Memory B cell (primary cell): ENCODE measurements around the gene MREG.

ENCODE experiments used
- ATAC-seq: fragments of 150-1000 bp; cut with Tn5 transposase; 2 replicates; pipeline ENCODE4 v1.10.0; 2021; ENCODE audit warnings: low read depth, mild to moderate bottlenecking, moderate library complexity
- DNase-seq, 2 donors: peaks; one replicate each; pipeline ENCODE4 v3.0.0; 2022; ENCODE audit warnings: low spot score in 2 of 2
- H3K27ac Mint-ChIP-seq: one replicate; pipeline ENCODE4 v1.8.0; 2022; ENCODE audit warnings: mild to moderate bottlenecking, moderate library complexity, mixed read lengths
- H3K27me3 Mint-ChIP-seq: one replicate; pipeline ENCODE4 v1.8.0; 2022; ENCODE audit warnings: mixed read lengths
- H3K36me3 Mint-ChIP-seq: one replicate; pipeline ENCODE4 v1.8.0; 2022; ENCODE audit warnings: mild to moderate bottlenecking, mixed read lengths
- H3K4me1 Mint-ChIP-seq: one replicate; pipeline ENCODE4 v1.8.0; 2022; ENCODE audit warnings: mixed read lengths
- H3K4me3 Mint-ChIP-seq: one replicate; pipeline ENCODE4 v1.8.0; 2022; ENCODE audit warnings: mild to moderate bottlenecking, moderate library complexity, mixed read lengths
- H3K9me3 Mint-ChIP-seq: one replicate; pipeline ENCODE4 v1.8.0; 2022; ENCODE audit warnings: mixed read lengths

Gene MREG, protein sequence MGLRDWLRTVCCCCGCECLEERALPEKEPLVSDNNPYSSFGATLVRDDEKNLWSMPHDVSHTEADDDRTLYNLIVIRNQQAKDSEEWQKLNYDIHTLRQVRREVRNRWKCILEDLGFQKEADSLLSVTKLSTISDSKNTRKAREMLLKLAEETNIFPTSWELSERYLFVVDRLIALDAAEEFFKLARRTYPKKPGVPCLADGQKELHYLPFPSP

DNA sequence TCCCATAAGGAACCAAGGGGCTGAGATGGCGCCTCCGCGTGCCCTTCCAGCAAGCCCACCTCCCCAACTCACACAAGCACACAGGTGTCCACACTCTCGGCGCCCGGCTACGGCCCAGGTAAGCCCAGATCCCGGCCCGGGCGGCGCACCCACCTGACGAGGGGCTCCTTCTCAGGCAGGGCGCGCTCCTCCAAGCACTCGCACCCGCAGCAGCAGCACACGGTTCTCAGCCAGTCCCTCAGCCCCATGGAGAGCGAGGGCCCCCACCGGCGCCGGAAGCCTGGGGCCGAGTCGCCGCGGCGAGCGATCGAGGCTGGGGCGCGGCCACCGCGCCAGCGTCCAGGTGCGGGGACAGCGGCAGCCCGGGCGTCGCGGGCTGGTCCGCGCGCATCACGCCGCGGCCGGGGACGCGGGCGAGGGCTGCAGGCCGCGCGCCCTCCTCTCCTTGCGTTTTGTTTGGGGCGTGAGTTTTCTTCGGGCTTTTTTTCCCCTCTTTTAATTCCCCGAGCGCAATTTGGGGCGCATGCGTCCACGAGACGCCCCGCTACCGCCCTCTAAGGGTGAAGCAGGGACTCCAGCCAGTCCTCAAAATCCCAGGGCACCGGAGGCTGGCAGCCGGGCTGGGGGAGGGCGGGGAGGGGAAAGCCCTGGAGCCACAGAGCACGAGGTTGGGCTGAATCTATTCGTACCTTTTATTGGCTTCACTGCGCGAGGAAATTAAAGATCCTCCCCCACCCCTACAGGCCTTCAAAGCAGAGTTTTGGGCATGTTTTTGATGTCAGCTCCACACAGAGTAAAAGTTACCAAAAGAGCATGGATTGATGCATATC lies at the start of gene MREG:
MREG (minus strand) TSS at position 472 of the 830 bp plus-strand sequence; CDS start at position 248, 224 bp downstream.
- Mint-ChIP-seq H3K27ac (peak within 1 kb of the TSS; percentile 4), H3K4me1 (peaks cover 43% of the 10 kb centered on the region), H3K9me3 (no peaks in the 10 kb centered on the region), H3K4me3 (peak within 1 kb of the TSS; percentile 93), H3K36me3 (peaks cover 4% of the 10 kb centered on the region), H3K27me3 (no peaks in the 10 kb centered on the region)
- ATAC-seq (peak; percentile 63), DNase-seq (peak; percentile 84 to 87)

GRCh38 chr2:216059233-216059834 lies 46.0 kb upstream of the MREG start:
- Mint-ChIP-seq H3K4me3 (peak overlapping the region; percentile 21), H3K9me3 (no peaks in the 10 kb centered on the region), H3K27ac (peak overlapping the region; percentile 17), H3K36me3 (peaks cover 9% of the 10 kb centered on the region), H3K27me3 (no peaks in the 10 kb centered on the region), H3K4me1 (peaks cover 13% of the 10 kb centered on the region)
- DNase-seq (no peak), ATAC-seq (no peak)

GRCh38 chr2:216057688-216058193 lies 44.4 kb upstream of the MREG start:
- Mint-ChIP-seq H3K4me3 (peak overlapping the region; percentile 83), H3K9me3 (no peaks in the 10 kb centered on the region), H3K27me3 (no peaks in the 10 kb centered on the region), H3K4me1 (peaks cover 13% of the 10 kb centered on the region), H3K27ac (peak overlapping the region; percentile 96), H3K36me3 (peaks cover 9% of the 10 kb centered on the region)
- ATAC-seq (peak; percentile 95), DNase-seq (peak; percentile 38 to 44)

GRCh38 chr2:216056739-216057138 lies 43.4 kb upstream of the MREG start:
- Mint-ChIP-seq H3K36me3 (peaks cover 11% of the 10 kb centered on the region), H3K4me3 (no peak overlapping the region), H3K4me1 (peaks cover 13% of the 10 kb centered on the region), H3K27ac (peak overlapping the region; percentile 24), H3K9me3 (no peaks in the 10 kb centered on the region), H3K27me3 (no peaks in the 10 kb centered on the region)
- DNase-seq: no peak
- ATAC-seq: no peak

DNA sequence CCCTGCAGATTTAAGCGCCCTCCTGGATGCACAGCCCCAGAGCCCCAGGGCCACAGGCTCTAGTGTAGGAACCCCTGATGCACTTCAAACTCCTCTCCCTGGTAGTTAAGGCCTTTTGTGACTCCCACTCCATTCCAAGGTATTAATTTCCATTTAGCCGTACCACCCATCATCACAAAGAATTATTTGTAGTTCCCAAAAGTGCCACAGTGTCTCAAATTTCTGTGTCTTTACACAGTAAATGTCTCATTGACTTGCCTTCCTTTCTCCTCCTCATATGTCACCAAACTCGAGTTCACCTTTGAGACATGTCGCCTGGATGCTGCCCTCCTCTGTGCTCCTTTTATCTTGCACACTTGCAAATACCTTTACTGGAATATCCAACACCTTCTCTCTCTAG lies 42.3 kb upstream of the MREG start:
- Mint-ChIP-seq H3K4me3 (no peak overlapping the region), H3K4me1 (peaks cover 13% of the 10 kb centered on the region), H3K27me3 (no peaks in the 10 kb centered on the region), H3K36me3 (peaks cover 10% of the 10 kb centered on the region), H3K9me3 (no peaks in the 10 kb centered on the region), H3K27ac (no peak overlapping the region)
- no peak for ATAC-seq
- DNase-seq: no peak

- Mint-ChIP-seq H3K27ac (no peak overlapping the region), H3K27me3 (no peaks in the 10 kb centered on the region), H3K4me3 (no peak overlapping the region), H3K36me3 (peaks cover 14% of the 10 kb centered on the region), H3K9me3 (no peaks in the 10 kb centered on the region), H3K4me1 (peaks cover 4% of the 10 kb centered on the region)
- DNase-seq (no peak), ATAC-seq (no peak)
Measured at GRCh38 chr2:216052420-216052819, 39.1 kb upstream of the MREG start.

GRCh38 chr2:216051350-216051749 lies 38.0 kb upstream of the MREG start:
- DNase-seq (no peak), ATAC-seq (no peak)
- H3K36me3 Mint-ChIP-seq: peaks cover 14% of the 10 kb centered on the region
- peaks cover 3% of the 10 kb centered on the region for H3K4me1 Mint-ChIP-seq
- no peak overlapping the region for H3K27ac Mint-ChIP-seq
- H3K9me3 Mint-ChIP-seq: no peaks in the 10 kb centered on the region
- no peaks in the 10 kb centered on the region for H3K27me3 Mint-ChIP-seq
- no peak overlapping the region for H3K4me3 Mint-ChIP-seq

- peaks cover 7% of the 10 kb centered on the region for H3K36me3 Mint-ChIP-seq
- H3K27ac Mint-ChIP-seq: no peak overlapping the region
- DNase-seq (no peak), ATAC-seq (no peak)
- no peaks in the 10 kb centered on the region for H3K4me1 Mint-ChIP-seq
- no peak overlapping the region for H3K4me3 Mint-ChIP-seq
- no peaks in the 10 kb centered on the region for H3K9me3 Mint-ChIP-seq
- no peaks in the 10 kb centered on the region for H3K27me3 Mint-ChIP-seq
Measured at GRCh38 chr2:216049452-216049851, 36.1 kb upstream of the MREG start.

DNA sequence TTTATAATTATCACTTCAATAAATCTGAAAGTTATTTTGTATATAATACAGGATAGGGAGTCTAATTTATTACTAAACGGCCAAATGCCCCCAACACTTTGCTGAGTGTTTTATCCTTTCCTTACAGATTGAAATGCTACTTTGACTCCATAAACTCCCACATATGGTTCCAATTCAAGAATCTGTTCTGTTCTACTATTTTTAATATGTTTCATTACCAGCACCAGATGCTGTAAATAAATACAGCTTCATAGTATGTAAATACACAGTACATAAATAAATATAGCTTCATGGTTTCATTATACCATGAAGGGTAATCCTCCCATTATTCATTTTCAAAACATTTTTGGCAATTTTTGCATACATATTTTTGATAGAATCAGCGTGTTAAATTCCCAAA lies 34.0 kb upstream of the MREG start:
- peaks cover 12% of the 10 kb centered on the region for H3K36me3 Mint-ChIP-seq
- H3K4me1 Mint-ChIP-seq: no peaks in the 10 kb centered on the region
- no peaks in the 10 kb centered on the region for H3K27me3 Mint-ChIP-seq
- H3K9me3 Mint-ChIP-seq: no peaks in the 10 kb centered on the region
- ATAC-seq: no peak
- DNase-seq: no peak
- no peak overlapping the region for H3K4me3 Mint-ChIP-seq
- H3K27ac Mint-ChIP-seq: no peak overlapping the region

DNA sequence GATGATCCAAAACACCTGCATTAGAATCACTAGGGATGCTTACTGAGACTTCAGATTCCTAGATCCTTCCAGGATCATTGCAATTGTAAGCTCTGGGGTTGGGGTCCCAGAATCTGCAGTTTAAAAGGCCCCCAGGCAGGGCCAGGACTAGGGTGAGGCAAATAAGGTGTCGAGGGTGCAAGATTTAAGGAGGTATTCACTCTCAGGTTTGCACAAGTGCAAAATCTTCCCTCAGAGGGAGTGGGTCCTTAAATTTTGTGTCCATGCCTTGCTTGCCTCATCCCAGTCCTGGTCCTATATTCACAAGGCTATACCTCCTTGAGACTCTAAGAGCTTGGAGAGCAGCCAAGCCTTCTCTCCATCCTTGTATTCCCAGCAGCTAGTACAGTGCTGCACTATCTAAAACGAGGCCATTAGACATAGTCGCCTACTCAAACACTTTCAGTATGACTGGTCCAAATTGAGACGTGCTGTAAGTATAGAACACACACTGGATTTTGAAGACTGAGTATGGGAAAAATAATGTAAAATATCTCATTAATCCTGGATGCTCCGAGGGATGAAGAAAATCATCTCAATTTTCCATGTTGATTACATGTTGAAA lies 31.6 kb upstream of the MREG start:
- Mint-ChIP-seq H3K27me3 (no peaks in the 10 kb centered on the region), H3K9me3 (no peaks in the 10 kb centered on the region), H3K27ac (no peak overlapping the region), H3K4me3 (no peak overlapping the region), H3K36me3 (peaks cover 14% of the 10 kb centered on the region), H3K4me1 (no peaks in the 10 kb centered on the region)
- no peak for DNase-seq
- no peak for ATAC-seq

GRCh38 chr2:216043949-216044348 lies 30.6 kb upstream of the MREG start:
- Mint-ChIP-seq H3K27me3 (no peaks in the 10 kb centered on the region), H3K4me3 (no peak overlapping the region), H3K36me3 (peaks cover 17% of the 10 kb centered on the region), H3K9me3 (no peaks in the 10 kb centered on the region), H3K27ac (no peak overlapping the region), H3K4me1 (no peaks in the 10 kb centered on the region)
- DNase-seq: no peak
- ATAC-seq: no peak

- Mint-ChIP-seq H3K9me3 (no peaks in the 10 kb centered on the region), H3K36me3 (peaks cover 16% of the 10 kb centered on the region)
- ATAC-seq: no peak
Measured at GRCh38 chr2:216041438-216041837, 28.1 kb upstream of the MREG start.

DNA sequence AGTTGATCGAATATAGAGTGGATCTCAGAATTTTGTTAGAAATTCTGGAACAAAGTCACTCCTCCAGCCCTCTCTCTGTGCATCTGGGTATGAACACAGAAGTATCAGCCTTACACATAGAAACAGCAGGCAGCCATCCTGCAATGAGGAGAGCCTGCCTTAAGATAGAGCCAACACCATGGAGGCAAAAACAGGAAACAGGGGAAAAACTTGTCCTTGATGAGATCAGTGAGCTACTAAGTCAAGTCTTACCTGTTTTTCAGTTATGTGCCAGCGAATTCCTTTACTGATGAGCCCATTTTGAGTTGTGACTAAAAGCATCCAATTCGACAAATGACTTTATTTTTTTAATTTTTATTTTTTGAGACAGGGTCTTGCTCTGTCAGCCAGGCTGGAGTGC lies 26.6 kb upstream of the MREG start:
- Mint-ChIP-seq H3K9me3 (no peaks in the 10 kb centered on the region), H3K4me1 (no peaks in the 10 kb centered on the region), H3K27ac (peak overlapping the region; percentile 17), H3K36me3 (peaks cover 16% of the 10 kb centered on the region), H3K27me3 (no peaks in the 10 kb centered on the region), H3K4me3 (no peak overlapping the region)
- ATAC-seq (no peak), DNase-seq (no peak)

More at GRCh38 chr2:216041438-216041837, 28.1 kb upstream of the MREG start:
- Mint-ChIP-seq H3K4me3 (no peak overlapping the region), H3K27ac (no peak overlapping the region), H3K4me1 (no peaks in the 10 kb centered on the region), H3K27me3 (no peaks in the 10 kb centered on the region)
- DNase-seq: no peak

DNA sequence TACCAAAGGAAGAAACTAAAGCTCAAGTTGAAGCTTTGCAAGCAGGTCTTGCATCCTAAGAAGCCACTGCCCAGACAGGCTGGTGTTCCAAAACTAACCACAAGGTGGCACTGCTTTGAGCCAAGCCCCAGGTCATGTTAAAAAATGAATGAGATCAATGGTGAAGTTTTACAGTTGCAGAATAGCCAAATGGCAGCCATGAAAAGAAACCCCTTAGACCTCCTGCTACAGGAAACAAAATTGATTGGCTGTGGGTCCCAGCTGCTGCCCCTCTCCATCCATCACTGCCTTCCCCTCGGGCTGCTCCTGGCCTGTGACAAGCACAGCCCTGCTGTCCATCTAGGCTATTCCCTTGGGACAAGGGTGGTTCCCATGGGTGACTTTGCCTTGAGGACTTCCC lies 20.7 kb upstream of the MREG start:
- ATAC-seq (peak; percentile 75), DNase-seq (peak; percentile 78 to 86)
- H3K9me3 Mint-ChIP-seq: no peaks in the 10 kb centered on the region
- no peak overlapping the region for H3K4me3 Mint-ChIP-seq
- H3K27me3 Mint-ChIP-seq: no peaks in the 10 kb centered on the region
- H3K36me3 Mint-ChIP-seq: peaks cover 3% of the 10 kb centered on the region
- H3K27ac Mint-ChIP-seq: no peak overlapping the region
- peaks cover 8% of the 10 kb centered on the region for H3K4me1 Mint-ChIP-seq
